HG03103 (cell line): ENCODE results near the gene SHLD3.
"Not testable (repeated sequence)": the region's sequence is repeated elsewhere in the genome, so short reads cannot be mapped to it uniquely, and the experiment has no call there.

Experiments used
- ATAC-seq: cut with Tn5 transposase; IDR thresholded peaks from one replicate; pipeline ENCODE4 v1.9.1; 2021; ENCODE audit warnings: low read depth; ENCODE audit not compliant: unreplicated experiment

The SHLD3 gene

GRCh38 chr5:65674749-65675148 lies 49.9 kb downstream of the SHLD3 start:
- ATAC-seq, result no peak

GRCh38 chr5:65676056-65676455 lies 51.2 kb downstream of the SHLD3 start:
- not testable (repeated sequence) for ATAC-seq
